K562 (cell line): ENCODE measurements around the gene NBEA. TPM values are rescaled to one million over a fixed set of nuclear protein-coding genes. Genes with fewer than 3 reads are reported as not detected.

Source experiments
- ATAC-seq: fragments of 200-7000 bp; cut with Tn5 transposase; 3 replicates; pipeline ENCODE4 v1.9.1; 2020; ENCODE audit warnings: moderate library complexity
- BruUV-seq: library from RNA; stranded (reverse); fragments of 400-500 nt; replicated peaks from 2 replicates; lab custom pipeline; 2021; lab: Mats Ljungman, UMichigan
- CTCF ChIA-PET: fragments of 300-600 bp; formaldehyde crosslinking; extraction: SDS; loops from one replicate; lab custom pipeline; 2021; ENCODE audit warnings: low intra/inter-chr PET ratio; lab: Yijun Ruan, JAX
- POLR2A ChIA-PET: fragments of 300-600, 350-650 bp; sonication (Branson Sonifier 250); formaldehyde crosslinking; extraction: SDS; loops from one replicate; lab custom pipeline; 2021; ENCODE audit warnings: antibody characterized with exemption, inconsistent platforms; lab: Yijun Ruan, JAX
- DNase-seq, 4 experiments: peaks; one replicate each; pipeline versions ENCODE4 v3.0.0 to v3.0.0-alpha.2; 2011 to 2018; ENCODE audit warnings: low spot score in 3 of 4, mixed read lengths in 3 of 4; ENCODE audit errors: extremely low read depth in 1 of 4
- FAIRE-seq: peaks from 2 replicates; lab custom pipeline; 2011; peaks lifted over from hg19 to GRCh38; lab: Jason Lieb, UNC
- H2AFZ ChIP-seq: 2 replicates; pipeline ENCODE4 v1.6.0; 2011; ENCODE audit warnings: low read depth, low read length, control low read depth, inconsistent platforms
- H3K27ac ChIP-seq: fragments of 200-600 bp; 3 replicates; pipeline ENCODE4 v1.8.0; 2011; ENCODE audit warnings: low read depth, mild to moderate bottlenecking, control low read depth, inconsistent platforms, low read length, moderate library complexity, mixed read lengths; ENCODE audit errors: extremely low read depth
- H3K27me3 ChIP-seq, 2 experiments: fragments of 300-600 bp in 1 of 2; 2 replicates in 1 of 2; 3 replicates in 1 of 2; pipeline versions ENCODE4 v1.6.0 to v1.8.0; 2011; ENCODE audit warnings: inconsistent platforms in 2 of 2, low read length in 2 of 2, mild to moderate bottlenecking in 1 of 2, mixed read lengths in 1 of 2, moderate library complexity in 1 of 2; ENCODE audit not compliant: control insufficient read depth in 2 of 2, insufficient read depth in 2 of 2
- H3K36me3 ChIP-seq: fragments of 300-600 bp; 3 replicates; pipeline ENCODE4 v1.8.0; 2011; ENCODE audit warnings: mild to moderate bottlenecking, low read length, inconsistent platforms; ENCODE audit not compliant: control insufficient read depth, insufficient read depth
- H3K4me1 ChIP-seq, 2 experiments: fragments of 200-600 bp in 1 of 2; replicated peaks in 1 of 2; 2 replicates in 1 of 2; 3 replicates in 1 of 2; pipeline versions ENCODE4 v1.5.1 to v1.8.0; 2011; ENCODE audit warnings: inconsistent platforms in 2 of 2, low read length in 2 of 2, mild to moderate bottlenecking in 1 of 2, mixed read lengths in 1 of 2, moderate library complexity in 1 of 2; ENCODE audit not compliant: control insufficient read depth in 2 of 2, insufficient read depth in 2 of 2
- H3K4me2 ChIP-seq: 2 replicates; pipeline ENCODE4 v1.6.1; 2011; ENCODE audit warnings: low read length, control low read depth, inconsistent platforms, mixed read lengths; ENCODE audit not compliant: insufficient read depth
- H3K4me3 ChIP-seq: fragments of 200-600 bp; sonication (generic), shearing (Covaris generic); 2 replicates; pipeline ENCODE4 v1.5.1; 2016; ENCODE audit warnings: control low read depth, inconsistent platforms
- H3K79me2 ChIP-seq: fragments of 200-600 bp; 3 replicates; pipeline ENCODE4 v1.8.0; 2011; ENCODE audit warnings: low read length, inconsistent platforms; ENCODE audit not compliant: control insufficient read depth, insufficient read depth
- H3K9ac ChIP-seq, 2 experiments: 2 replicates each; pipeline versions ENCODE4 v1.6.0 to v1.6.1; 2011; ENCODE audit warnings: low read depth in 2 of 2, low read length in 2 of 2, control low read depth in 1 of 2, inconsistent platforms in 1 of 2, mild to moderate bottlenecking in 1 of 2, mixed read lengths in 1 of 2; ENCODE audit not compliant: insufficient read depth in 1 of 2
- H3K9me1 ChIP-seq: one replicate; pipeline ENCODE4 v1.6.0; 2011; ENCODE audit warnings: inconsistent platforms, mild to moderate bottlenecking, low read length, moderate library complexity; ENCODE audit not compliant: control insufficient read depth, insufficient read depth
- H3K9me3 ChIP-seq: replicated peaks from 2 replicates; pipeline ENCODE4 v1.5.1; 2011; ENCODE audit warnings: low read depth, low read length, inconsistent platforms; ENCODE audit not compliant: control insufficient read depth, insufficient read depth
- H4K20me1 ChIP-seq: replicated peaks from 2 replicates; pipeline ENCODE4 v1.6.1; 2011; ENCODE audit warnings: low read length, inconsistent platforms, mixed read lengths; ENCODE audit not compliant: control insufficient read depth, insufficient read depth
- CHD7 ChIP-seq: fragments of 200-600 bp; sonication (generic); IDR thresholded peaks from one replicate; pipeline ENCODE4 v1.6.1; 2012; ENCODE audit warnings: mild to moderate bottlenecking, low read depth, low read length, inconsistent platforms
- SMAD4 ChIP-seq: fragments of 250-450 bp; sonication (Bioruptor Pico); conservative IDR thresholded peaks from 2 replicates; pipeline ENCODE4 v1.8.0; 2021; ENCODE audit warnings: inconsistent platforms, mild to moderate bottlenecking, moderate library complexity
- SRSF1 ChIP-seq: fragments of 200-400 bp; formaldehyde crosslinking; IDR thresholded peaks from 2 replicates; pipeline ENCODE4 v1.6.1; 2017; ENCODE audit warnings: mild to moderate bottlenecking, low read depth, low read length, moderate library complexity
- TBL1XR1 ChIP-seq, 2 experiments: IDR thresholded peaks; 2 replicates each; pipeline ENCODE4 v1.6.1; 2012; ENCODE audit warnings: improper control_type of control experiment in 2 of 2, low read length in 2 of 2, mild to moderate bottlenecking in 1 of 2
- TOE1 ChIP-seq, 2 experiments: fragments of 450-650 bp in 1 of 2; sonication (generic) in 1 of 2; formaldehyde crosslinking in 1 of 2; IDR thresholded peaks; 2 replicates each; pipeline versions ENCODE4 v1.7.1 to v1.8.0; 2016 to 2022; ENCODE audit warnings: borderline replicate concordance in 2 of 2, mild to moderate bottlenecking in 2 of 2, antibody characterized with exemption in 1 of 2, inconsistent platforms in 1 of 2, low read depth in 1 of 2, missing genetic modification reagents in 1 of 2, moderate library complexity in 1 of 2
- ZNF134 ChIP-seq: fragments of 250-450 bp; sonication (Bioruptor Pico); conservative IDR thresholded peaks from 2 replicates; pipeline ENCODE4 v1.4.0; 2020
- WGBS: fragments of 100-300 bp; shearing (Covaris generic); methylation state at CpG from one replicate; pipeline ENCODE4 v1.1.6; 2016; ENCODE audit warnings: low coverage, mixed read lengths; ENCODE audit not compliant: insufficient coverage; ENCODE audit errors: missing lambda C conversion rate; 5-methylcytosine and 5-hydroxymethylcytosine counted together
- in situ Hi-C: fragments of 300-500 bp; cut with MboI; formaldehyde crosslinking; loops from 4 replicates; pipeline ENCODE4 v1.15.0; 2018; ENCODE audit warnings: inconsistent platforms, mixed read lengths
- intact Hi-C: fragments of 100-400 bp; cut with micrococcal nuclease; formaldehyde crosslinking; loops from 2 replicates; pipeline ENCODE4 v1.14.2; 2022
- polyA plus RNA-seq, 8 experiments: library from polyadenylated mRNA; depleted of rRNA in 4 of 8; stranded (reverse) in 5 of 8; unstranded in 3 of 8; fragments of >200 nt; fragmentation: Nextera tagmentation in 2 of 8; fragmentation: Illumina TruSeq in 1 of 8; extraction: Ambion mirVana in 2 of 8; extraction: Trizol in 1 of 8; gene quantifications; 2 replicates each; pipeline versions ENCODE4 v1.2.1 to v1.2.3, GENCODE V29; 2011 to 2014; ENCODE audit warnings: inconsistent platforms in 1 of 8, missing spikeins in 1 of 8
- total RNA-seq, 7 experiments: library from RNA; depleted of rRNA in 6 of 7; stranded (reverse); fragments of >200 nt in 6 of 7; fragmentation: Illumina TruSeq in 2 of 7; extraction: Trizol in 2 of 7; gene quantifications; 2 replicates each; pipeline versions ENCODE4 v1.2.1 to v1.2.3, GENCODE V29; 2011 to 2021; ENCODE audit warnings: low replicate concordance in 1 of 7

The NBEA gene
- total and polyA plus RNA-seq, 9 of the 15 experiments (the other 6 are each of a cell fraction or from before 2014, with no cell fraction given) = 0.03 to 0.94 (median 0.05) TPM; not detected in 2

DNA sequence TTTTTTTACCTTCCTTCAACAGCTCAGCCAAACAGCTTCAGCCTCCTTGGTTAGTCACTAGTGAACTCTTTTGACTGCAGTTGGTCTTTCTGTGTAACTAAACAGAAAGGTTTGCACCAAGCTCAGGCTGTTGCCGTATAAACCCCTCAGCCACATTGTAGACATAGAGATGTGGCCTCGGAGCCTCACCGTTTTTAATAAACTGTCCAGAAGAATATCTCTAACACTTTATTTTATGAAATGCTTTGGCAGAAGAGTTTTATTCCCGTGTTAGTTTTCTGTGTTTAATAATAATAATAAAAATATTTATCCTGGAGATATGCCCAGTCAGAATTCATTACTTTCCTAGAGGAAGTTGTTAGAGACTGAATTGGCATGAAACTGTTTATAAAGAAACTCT lies 706.1 kb downstream of the NBEA start (continued):
- TF ChIP-seq TBL1XR1 (IDR thresholded peaks at IDR 0.05; ENCODE audit: low read length in 2 of 2) = no peak
- TF ChIP-seq TOE1 (IDR thresholded peaks at IDR 0.05; ENCODE audit: borderline replicate concordance) = no peak
- no peak for TF ChIP-seq TOE1 (CRISPR knock-in tag; IDR thresholded peaks at IDR 0.05; ENCODE audit: borderline replicate concordance, low read depth)

DNA sequence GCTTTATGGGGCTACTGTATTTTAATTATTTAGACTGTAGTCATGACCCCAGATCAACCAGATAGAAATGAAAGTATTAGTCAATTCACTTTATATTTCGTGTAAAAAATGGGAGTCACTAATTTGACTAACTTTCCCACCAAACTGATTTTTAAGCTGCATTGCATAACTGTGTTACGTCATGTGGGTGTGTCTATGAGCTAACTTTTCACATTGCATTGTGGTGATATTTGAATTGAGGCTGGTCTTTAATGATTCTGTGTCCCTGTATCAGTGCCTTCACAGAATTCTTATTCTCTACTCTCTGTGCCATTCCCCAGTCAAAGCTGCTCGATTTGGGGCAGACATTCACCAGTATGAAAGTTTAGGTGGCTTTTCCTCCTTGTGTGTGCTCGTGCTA lies 707.1 kb downstream of the NBEA start:
- Histone ChIP-seq H3K27me3 (no peaks in the 10 kb centered on the region), H3K79me2 (no peaks in the 10 kb centered on the region), H4K20me1 (no peaks in the 10 kb centered on the region), H3K4me3 (no peak overlapping the region), H3K36me3 (no peaks in the 10 kb centered on the region), H3K27ac (no peak overlapping the region), H3K9me3 (no peaks in the 10 kb centered on the region), H3K4me2 (no peak overlapping the region), H3K9ac (no peak overlapping the region), H3K4me1 (no peaks in the 10 kb centered on the region), H3K9me1 (no peaks in the 10 kb centered on the region), H2AFZ (no peak overlapping the region)
- in situ Hi-C loops (no loop called here), intact Hi-C loops (no loop called here)
- ChIA-PET POLR2A (no interaction called here), CTCF (no interaction called here)
- FAIRE-seq (no peak), DNase-seq (no peak), ATAC-seq (no peak)
- 4% methylated on average over 4 of the region's 4 CpGs for WGBS
- no TSS peak for BruUV-seq
- TF ChIP-seq SMAD4 (no peak), SRSF1 (no peak), CHD7 (no peak), ZNF134 (no peak)
